Tibial artery (tissue), 4 donors: Measurements from ENCODE around the gene TSHZ1.
"Not testable (repeated sequence)": the region's sequence is repeated elsewhere in the genome, so short reads cannot be mapped to it uniquely, and the experiment has no call there.

Experiments
- DNase-seq, 2 donors: peaks; one replicate each; pipeline ENCODE4 v3.0.0-alpha.2; 2019
- H3K27ac ChIP-seq, 2 donors: fragments of 200-600 bp; sonication (generic) in 1 of 2; 1 replicate in 1 of 2; 2 replicates in 1 of 2; pipeline ENCODE4 v1.5.1; 2018 to 2019; ENCODE audit warnings: mild to moderate bottlenecking in 1 of 2
- H3K27me3 ChIP-seq, 2 donors: fragments of 200-600 bp; sonication (generic) in 1 of 2; one replicate each; pipeline versions ENCODE4 v1.5.1 to v1.6.0; 2016 to 2019
- H3K36me3 ChIP-seq, 3 donors: fragments of 200-600 bp; sonication (generic) in 2 of 3; one replicate each; pipeline ENCODE4 v1.5.1; 2016 to 2019; ENCODE audit warnings: mild to moderate bottlenecking in 2 of 3
- H3K4me1 ChIP-seq, 4 donors: fragments of 200-600 bp; sonication (generic) in 2 of 4; 1 replicate in 3 of 4; 2 replicates in 1 of 4; pipeline ENCODE4 v1.5.1; 2016 to 2019
- H3K4me3 ChIP-seq, 2 donors: fragments of 200-600 bp; sonication (generic) in 1 of 2; 1 replicate in 1 of 2; 2 replicates in 1 of 2; pipeline ENCODE4 v1.5.1; 2018 to 2019; ENCODE audit warnings: mild to moderate bottlenecking in 2 of 2
- H3K9me3 ChIP-seq, 3 donors: fragments of 200-600 bp; sonication (generic) in 1 of 3; one replicate each; pipeline ENCODE4 v1.5.1; 2016 to 2019
- intact Hi-C: fragments of 100-400 bp; cut with DNase I; formaldehyde crosslinking; loops from one replicate; pipeline ENCODE4 v1.15.0; 2023; ENCODE audit warnings: low total_unique reads
- TF ChIP-seq, protein P1 (sequence below), 2 experiments: fragments of 200-600 bp in 1 of 2; fragments of 450-650 bp in 1 of 2; IDR thresholded peaks; one replicate each; pipeline ENCODE4 v1.5.1; 2017 to 2019; ENCODE audit warnings: antibody characterized with exemption in 2 of 2, mild to moderate bottlenecking in 1 of 2, moderate library complexity in 1 of 2

Gene TSHZ1

DNA sequence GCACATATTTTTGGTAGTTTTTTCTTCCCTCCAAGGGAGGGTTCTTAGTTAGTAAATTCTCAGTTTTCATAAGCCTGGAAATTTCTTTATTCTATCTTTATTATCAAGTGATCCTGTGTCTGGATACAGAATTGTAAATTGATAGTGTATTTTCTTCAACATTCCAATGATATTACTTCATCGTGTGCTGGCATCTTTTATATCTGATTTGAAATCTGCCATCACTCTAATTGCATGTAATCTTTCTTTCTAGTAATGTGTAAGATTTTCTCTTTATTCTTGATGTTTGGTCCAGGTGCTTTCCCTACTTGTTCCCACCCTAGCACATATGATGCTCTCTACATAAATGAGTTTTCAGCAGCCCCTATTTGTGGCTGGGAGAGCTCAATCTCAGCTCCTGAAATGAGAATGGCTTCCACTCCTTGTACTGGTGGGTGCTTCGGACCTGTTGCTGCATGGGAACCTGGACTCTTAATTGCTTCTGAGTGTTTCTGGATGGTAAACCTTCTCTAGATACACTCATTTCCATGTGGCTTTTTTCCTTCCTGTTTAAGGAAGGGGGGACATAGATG, 114.2 kb downstream of the TSHZ1 start:
- Histone ChIP-seq H3K27me3 (no peaks in the 10 kb centered on the region), H3K4me1 (no peaks in the 10 kb centered on the region), H3K4me3 (no peak overlapping the region), H3K36me3 (no peaks in the 10 kb centered on the region), H3K9me3 (no peaks in the 10 kb centered on the region), H3K27ac (no peak overlapping the region)
- intact Hi-C loops: no loop called here
- no peak for DNase-seq
- TF ChIP-seq, protein P1, sequence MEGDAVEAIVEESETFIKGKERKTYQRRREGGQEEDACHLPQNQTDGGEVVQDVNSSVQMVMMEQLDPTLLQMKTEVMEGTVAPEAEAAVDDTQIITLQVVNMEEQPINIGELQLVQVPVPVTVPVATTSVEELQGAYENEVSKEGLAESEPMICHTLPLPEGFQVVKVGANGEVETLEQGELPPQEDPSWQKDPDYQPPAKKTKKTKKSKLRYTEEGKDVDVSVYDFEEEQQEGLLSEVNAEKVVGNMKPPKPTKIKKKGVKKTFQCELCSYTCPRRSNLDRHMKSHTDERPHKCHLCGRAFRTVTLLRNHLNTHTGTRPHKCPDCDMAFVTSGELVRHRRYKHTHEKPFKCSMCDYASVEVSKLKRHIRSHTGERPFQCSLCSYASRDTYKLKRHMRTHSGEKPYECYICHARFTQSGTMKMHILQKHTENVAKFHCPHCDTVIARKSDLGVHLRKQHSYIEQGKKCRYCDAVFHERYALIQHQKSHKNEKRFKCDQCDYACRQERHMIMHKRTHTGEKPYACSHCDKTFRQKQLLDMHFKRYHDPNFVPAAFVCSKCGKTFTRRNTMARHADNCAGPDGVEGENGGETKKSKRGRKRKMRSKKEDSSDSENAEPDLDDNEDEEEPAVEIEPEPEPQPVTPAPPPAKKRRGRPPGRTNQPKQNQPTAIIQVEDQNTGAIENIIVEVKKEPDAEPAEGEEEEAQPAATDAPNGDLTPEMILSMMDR (IDR thresholded peaks at IDR 0.05): no peak

DNA sequence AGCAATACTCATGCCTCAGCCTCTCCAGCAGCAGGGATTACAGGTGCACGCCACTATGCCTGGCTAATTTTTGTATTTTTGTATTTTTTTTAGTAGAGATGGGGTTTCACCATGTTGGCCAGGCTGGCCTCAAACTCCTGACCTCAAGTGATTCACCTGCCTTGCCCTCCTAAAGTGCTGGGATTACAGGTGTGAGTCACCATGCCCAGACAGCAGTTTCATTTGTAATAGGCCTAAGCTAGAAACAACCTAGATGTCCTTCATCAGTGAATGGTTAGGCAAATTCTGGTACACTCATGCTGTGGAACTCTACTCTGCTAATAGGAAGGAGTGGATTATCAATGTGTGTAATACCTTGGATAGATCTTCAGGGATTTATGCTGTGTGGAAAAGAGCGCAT, 119.2 kb downstream of the TSHZ1 start:
- intact Hi-C loops, DNase-seq, H3K4me3 ChIP-seq: not testable (repeated sequence)

DNA sequence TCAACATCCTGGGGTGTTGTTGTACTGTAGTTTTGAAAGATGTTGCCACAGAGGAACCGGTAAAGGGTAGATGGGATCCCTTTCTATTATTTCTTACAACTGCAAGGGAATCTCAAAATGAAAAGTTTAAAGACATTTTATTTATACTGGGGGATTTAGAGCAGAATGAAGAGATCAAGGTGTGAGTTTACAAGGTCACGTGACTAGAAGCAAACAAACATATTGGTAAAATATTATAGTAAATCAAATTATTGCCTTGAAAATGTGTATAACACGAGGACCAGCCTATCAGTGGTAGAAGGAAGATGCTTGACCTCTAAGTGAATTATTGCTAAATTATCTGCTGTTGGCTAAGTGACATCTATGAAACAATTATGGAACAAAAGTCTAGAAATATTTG, 119.7 kb downstream of the TSHZ1 start:
- Histone ChIP-seq H3K27ac (no peak overlapping the region), H3K36me3 (no peaks in the 10 kb centered on the region), H3K27me3 (no peaks in the 10 kb centered on the region), H3K4me3 (no peak overlapping the region), H3K4me1 (no peaks in the 10 kb centered on the region), H3K9me3 (no peaks in the 10 kb centered on the region)
- DNase-seq: no peak
- intact Hi-C loops: no loop called here
- TF ChIP-seq, protein P1 (IDR thresholded peaks at IDR 0.05): no peak

More for the DNA sequence above, 119.2 kb downstream of the TSHZ1 start:
- H3K4me1 ChIP-seq, H3K9me3 ChIP-seq, H3K27me3 ChIP-seq, H3K36me3 ChIP-seq, H3K27ac ChIP-seq: not testable (repeated sequence)

DNA sequence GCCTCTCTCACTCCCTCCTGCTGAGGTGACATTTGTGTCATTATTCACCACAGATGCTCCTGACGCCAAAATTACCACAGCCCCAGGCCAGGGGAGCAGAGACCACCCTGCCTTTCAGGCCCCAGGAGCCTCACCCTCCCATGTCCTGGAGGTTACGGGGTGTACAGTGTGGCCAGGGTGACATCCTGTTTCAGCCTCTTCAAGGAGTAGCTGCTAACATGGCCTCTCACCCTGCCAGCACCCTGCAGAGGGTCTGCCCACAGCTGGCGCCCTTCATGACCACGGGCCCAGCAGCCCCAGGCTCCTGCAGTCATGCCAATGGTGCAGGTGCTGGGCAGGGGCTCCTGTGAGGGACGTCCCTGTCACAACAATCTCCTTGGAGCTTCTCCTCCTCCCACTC, 124.3 kb downstream of the TSHZ1 start:
- Histone ChIP-seq H3K9me3 (no peaks in the 10 kb centered on the region), H3K27me3 (no peaks in the 10 kb centered on the region), H3K4me3 (no peak overlapping the region), H3K27ac (no peak overlapping the region), H3K36me3 (no peaks in the 10 kb centered on the region), H3K4me1 (no peaks in the 10 kb centered on the region)
- intact Hi-C loops: no loop called here
- no peak for DNase-seq
- TF ChIP-seq, protein P1 (IDR thresholded peaks at IDR 0.05): no peak

DNA sequence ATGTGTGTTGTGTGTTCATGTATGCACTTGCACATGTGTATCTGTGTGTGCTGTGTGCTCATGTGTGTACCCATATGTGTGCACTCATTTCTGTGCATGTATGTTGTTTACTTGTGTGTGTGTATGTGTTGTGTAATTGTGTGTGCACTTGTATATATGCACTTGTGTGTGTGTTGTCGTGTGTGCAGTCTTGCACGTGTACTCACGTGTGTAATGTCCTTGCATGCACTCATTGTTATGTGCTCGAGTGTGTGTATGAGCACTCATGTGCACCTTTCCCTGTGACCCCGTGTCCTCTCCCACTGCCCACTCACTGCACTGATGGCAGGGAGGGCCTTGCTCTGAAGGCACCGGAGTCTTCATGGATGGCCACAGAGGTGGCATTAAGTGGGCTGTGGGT, 124.9 kb downstream of the TSHZ1 start:
- no peaks in the 10 kb centered on the region for H3K36me3 ChIP-seq
- TF ChIP-seq, protein P1 (IDR thresholded peaks at IDR 0.05): no peak
- no peaks in the 10 kb centered on the region for H3K27me3 ChIP-seq
- no peak overlapping the region for H3K27ac ChIP-seq
- H3K4me1 ChIP-seq: no peaks in the 10 kb centered on the region
- DNase-seq: no peak
- no peaks in the 10 kb centered on the region for H3K9me3 ChIP-seq
- H3K4me3 ChIP-seq: no peak overlapping the region
- intact Hi-C loops: no loop called here

DNA sequence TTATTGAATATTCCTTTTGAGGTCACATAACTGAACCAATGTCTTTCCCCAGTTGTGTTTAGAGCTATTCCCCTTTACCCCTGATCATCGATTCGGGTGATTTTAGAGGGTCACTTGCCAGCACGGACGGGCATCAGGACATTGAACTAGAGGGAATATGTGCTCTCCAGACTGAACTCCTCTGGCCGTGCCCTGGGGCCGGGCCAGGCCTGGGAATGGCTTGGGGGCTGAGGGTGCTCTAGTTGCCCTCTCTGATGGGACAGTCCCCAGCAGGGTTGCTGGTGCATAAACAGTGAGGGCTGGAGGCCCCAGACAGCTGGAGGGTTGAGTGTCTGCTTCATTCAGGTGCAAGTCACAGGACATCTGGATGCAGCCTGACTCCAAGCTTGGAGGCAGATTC, 126.2 kb downstream of the TSHZ1 start:
- H3K27me3 ChIP-seq: no peaks in the 10 kb centered on the region
- intact Hi-C loops: no loop called here
- no peak for DNase-seq

More for the DNA sequence above, 126.2 kb downstream of the TSHZ1 start:
- Histone ChIP-seq H3K4me1 (no peaks in the 10 kb centered on the region), H3K9me3 (no peaks in the 10 kb centered on the region), H3K27ac (no peak overlapping the region), H3K36me3 (no peaks in the 10 kb centered on the region), H3K4me3 (no peak overlapping the region)
- TF ChIP-seq, protein P1 (IDR thresholded peaks at IDR 0.05): no peak
